Measurements from ENCODE around the gene ANXA2R. TPM values are rescaled to one million over a fixed set of nuclear protein-coding genes. Genes with fewer than 3 reads are reported as not detected.
A peak's percentile ranks its signal among the peaks of the same experiment; 100 is the strongest.

The ANXA2R gene
- total and polyA plus RNA-seq, 9 of the 15 experiments (the other 6 are each of a cell fraction or from before 2014, with no cell fraction given): 2.1 to 4.8 (median 3.4) TPM

DNA sequence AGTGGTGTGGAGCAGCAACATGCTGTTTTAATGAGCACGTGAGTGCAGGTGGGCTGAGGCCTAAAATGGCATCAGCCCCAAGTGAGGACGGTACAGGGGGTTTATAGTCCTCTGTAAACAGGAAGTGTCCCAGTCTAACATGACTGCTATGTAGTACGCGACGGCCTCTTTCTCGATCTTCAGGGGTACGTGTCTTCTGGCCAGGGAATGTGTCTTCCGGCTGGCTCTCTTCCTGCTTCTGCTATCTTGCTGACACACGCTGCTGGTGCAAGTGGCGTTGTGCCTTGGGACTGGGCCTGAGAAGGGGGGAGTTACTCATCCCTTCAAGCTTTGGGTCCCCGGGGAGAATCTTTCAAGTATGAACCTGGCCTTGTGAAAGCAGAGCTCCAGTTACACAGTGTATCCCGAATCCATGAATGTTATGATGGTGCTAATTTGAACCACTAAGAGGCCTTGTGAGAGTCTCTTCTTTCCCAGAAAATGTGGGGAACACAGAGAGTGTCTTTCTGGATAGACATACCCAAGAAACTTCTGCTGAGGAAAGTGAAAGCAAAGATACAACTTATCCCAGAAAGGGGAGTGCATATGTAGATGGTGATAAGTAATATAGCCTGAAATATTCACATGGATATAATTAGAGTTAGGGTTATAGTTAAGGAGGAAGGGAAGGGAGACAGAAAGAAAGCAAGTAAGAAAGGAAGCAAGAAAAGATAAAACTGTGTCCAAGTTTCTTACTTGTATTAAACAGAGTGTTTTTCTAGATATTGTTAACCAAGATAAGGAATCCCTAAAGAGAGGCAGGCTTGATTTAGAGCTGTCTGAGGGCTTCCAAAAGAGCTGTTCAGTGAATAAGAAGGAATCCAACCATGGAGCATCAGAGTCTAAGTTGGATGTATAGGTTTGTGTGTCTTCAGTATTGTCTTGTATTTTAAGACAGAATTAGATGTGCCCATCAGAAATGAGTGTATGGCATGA is 35.5 kb upstream of the ANXA2R start (continued):
- TF ChIP-seq BRF1 (IDR thresholded peaks at IDR 0.05; ENCODE audit: borderline replicate concordance, extremely low read depth, insufficient read length): no peak
- no peak for TF ChIP-seq RBM34 (IDR thresholded peaks at IDR 0.05; ENCODE audit: borderline replicate concordance, insufficient read depth, low read length)
- TF ChIP-seq SRSF7 (optimal IDR thresholded peaks at IDR 0.05; ENCODE audit: low read depth, low read length): no peak
- TF ChIP-seq, protein P1, sequence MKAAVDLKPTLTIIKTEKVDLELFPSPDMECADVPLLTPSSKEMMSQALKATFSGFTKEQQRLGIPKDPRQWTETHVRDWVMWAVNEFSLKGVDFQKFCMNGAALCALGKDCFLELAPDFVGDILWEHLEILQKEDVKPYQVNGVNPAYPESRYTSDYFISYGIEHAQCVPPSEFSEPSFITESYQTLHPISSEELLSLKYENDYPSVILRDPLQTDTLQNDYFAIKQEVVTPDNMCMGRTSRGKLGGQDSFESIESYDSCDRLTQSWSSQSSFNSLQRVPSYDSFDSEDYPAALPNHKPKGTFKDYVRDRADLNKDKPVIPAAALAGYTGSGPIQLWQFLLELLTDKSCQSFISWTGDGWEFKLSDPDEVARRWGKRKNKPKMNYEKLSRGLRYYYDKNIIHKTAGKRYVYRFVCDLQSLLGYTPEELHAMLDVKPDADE (conservative IDR thresholded peaks at IDR 0.05; ENCODE audit: control insufficient read depth, low read depth, low read length): no peak
- peak; percentile 15; the same call in 1 of the 2 replicates for TF ChIP-seq KLF6 (CRISPR knock-in tag; IDR thresholded peaks at IDR 0.05; ENCODE audit: borderline replicate concordance)
- TF ChIP-seq STAT5B (CRISPR knock-in tag; IDR thresholded peaks at IDR 0.05): no peak
- TF ChIP-seq KLF13 (tag; IDR thresholded peaks at IDR 0.05; ENCODE audit: borderline replicate concordance, low read depth): 0 out of 2 replicates have a peak, but pooled peaks have one; percentile 52
- TF ChIP-seq ZFP1 (CRISPR knock-in tag; IDR thresholded peaks at IDR 0.05): no peak
- peak; percentile 52; the same call in 1 of the 2 replicates for TF ChIP-seq PYGO2 (tag; IDR thresholded peaks at IDR 0.05)
- TF ChIP-seq, protein P2, sequence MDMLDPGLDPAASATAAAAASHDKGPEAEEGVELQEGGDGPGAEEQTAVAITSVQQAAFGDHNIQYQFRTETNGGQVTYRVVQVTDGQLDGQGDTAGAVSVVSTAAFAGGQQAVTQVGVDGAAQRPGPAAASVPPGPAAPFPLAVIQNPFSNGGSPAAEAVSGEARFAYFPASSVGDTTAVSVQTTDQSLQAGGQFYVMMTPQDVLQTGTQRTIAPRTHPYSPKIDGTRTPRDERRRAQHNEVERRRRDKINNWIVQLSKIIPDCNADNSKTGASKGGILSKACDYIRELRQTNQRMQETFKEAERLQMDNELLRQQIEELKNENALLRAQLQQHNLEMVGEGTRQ (CRISPR knock-in tag; IDR thresholded peaks at IDR 0.05): no peak
- 0 out of 2 replicates have a peak, but pooled peaks have one; percentile 53 for TF ChIP-seq OTX1 (CRISPR knock-in tag; IDR thresholded peaks at IDR 0.05)
- peak; percentile 68 for TF ChIP-seq POLR2AphosphoS5 (IDR thresholded peaks at IDR 0.05; ENCODE audit: control insufficient read depth, insufficient read depth, low read depth, low read length)
- TF ChIP-seq, protein P3, sequence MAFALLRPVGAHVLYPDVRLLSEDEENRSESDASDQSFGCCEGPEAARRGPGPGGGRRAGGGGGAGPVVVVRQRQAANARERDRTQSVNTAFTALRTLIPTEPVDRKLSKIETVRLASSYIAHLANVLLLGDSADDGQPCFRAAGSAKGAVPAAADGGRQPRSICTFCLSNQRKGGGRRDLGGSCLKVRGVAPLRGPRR (CRISPR knock-in tag; IDR thresholded peaks at IDR 0.05): no peak; the same call in 1 of the 2 replicates
- TF ChIP-seq, protein P4, sequence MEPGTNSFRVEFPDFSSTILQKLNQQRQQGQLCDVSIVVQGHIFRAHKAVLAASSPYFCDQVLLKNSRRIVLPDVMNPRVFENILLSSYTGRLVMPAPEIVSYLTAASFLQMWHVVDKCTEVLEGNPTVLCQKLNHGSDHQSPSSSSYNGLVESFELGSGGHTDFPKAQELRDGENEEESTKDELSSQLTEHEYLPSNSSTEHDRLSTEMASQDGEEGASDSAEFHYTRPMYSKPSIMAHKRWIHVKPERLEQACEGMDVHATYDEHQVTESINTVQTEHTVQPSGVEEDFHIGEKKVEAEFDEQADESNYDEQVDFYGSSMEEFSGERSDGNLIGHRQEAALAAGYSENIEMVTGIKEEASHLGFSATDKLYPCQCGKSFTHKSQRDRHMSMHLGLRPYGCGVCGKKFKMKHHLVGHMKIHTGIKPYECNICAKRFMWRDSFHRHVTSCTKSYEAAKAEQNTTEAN (CRISPR knock-in tag; IDR thresholded peaks at IDR 0.05): no peak
- no peak for TF ChIP-seq ZNF274 (IDR thresholded peaks at IDR 0.05; ENCODE audit: borderline replicate concordance, low read depth, low read length)
- no peak for TF ChIP-seq NR1H2 (CRISPR knock-in tag; IDR thresholded peaks at IDR 0.05)
- TF ChIP-seq, protein P5, sequence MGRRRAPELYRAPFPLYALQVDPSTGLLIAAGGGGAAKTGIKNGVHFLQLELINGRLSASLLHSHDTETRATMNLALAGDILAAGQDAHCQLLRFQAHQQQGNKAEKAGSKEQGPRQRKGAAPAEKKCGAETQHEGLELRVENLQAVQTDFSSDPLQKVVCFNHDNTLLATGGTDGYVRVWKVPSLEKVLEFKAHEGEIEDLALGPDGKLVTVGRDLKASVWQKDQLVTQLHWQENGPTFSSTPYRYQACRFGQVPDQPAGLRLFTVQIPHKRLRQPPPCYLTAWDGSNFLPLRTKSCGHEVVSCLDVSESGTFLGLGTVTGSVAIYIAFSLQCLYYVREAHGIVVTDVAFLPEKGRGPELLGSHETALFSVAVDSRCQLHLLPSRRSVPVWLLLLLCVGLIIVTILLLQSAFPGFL (CRISPR knock-in tag; IDR thresholded peaks at IDR 0.05): no peak
- no peak; the same call in 1 of the 2 replicates for TF ChIP-seq ZNF75A (CRISPR knock-in tag; IDR thresholded peaks at IDR 0.05)
- no peak for TF ChIP-seq RBBP5 (IDR thresholded peaks at IDR 0.05; ENCODE audit: borderline replicate concordance, insufficient read depth, low read length, poor library complexity, severe bottlenecking)
- TF ChIP-seq JUNB (CRISPR knock-in tag; conservative IDR thresholded peaks at IDR 0.05): no peak

Data from K562 (cell line).